T-helper 9 cell (primary cell): ENCODE data around the gene FAM240A.

Experiments
- DNase-seq: peaks from one replicate; pipeline ENCODE4 v3.0.0-alpha.2; 2020

Gene FAM240A

GRCh38 chr3:46664188-46664970 is 52.1 kb downstream of the FAM240A start:
- DNase-seq = no peak

GRCh38 chr3:46664971-46665762 is 52.8 kb downstream of the FAM240A start:
- no peak for DNase-seq

GRCh38 chr3:46665763-46666452 is 53.6 kb downstream of the FAM240A start:
- no peak for DNase-seq

GRCh38 chr3:46666453-46666845 is 54.1 kb downstream of the FAM240A start:
- DNase-seq = no peak

- DNase-seq = no peak
These were observed 54.8 kb downstream of the FAM240A start for GRCh38 chr3:46667061-46667621.

GRCh38 chr3:46667657-46668056 is 55.3 kb downstream of the FAM240A start:
- DNase-seq = no peak

GRCh38 chr3:46668116-46668515 is 55.8 kb downstream of the FAM240A start:
- DNase-seq = no peak

GRCh38 chr3:46668591-46668990 is 56.3 kb downstream of the FAM240A start:
- DNase-seq = no peak

- DNase-seq = no peak
These were observed 57.1 kb downstream of the FAM240A start for GRCh38 chr3:46669191-46669999.

GRCh38 chr3:46670000-46670890 is 57.9 kb downstream of the FAM240A start:
- DNase-seq = no peak

- no peak for DNase-seq
These were observed 58.6 kb downstream of the FAM240A start for GRCh38 chr3:46670891-46671427.

- DNase-seq = no peak
These were observed 59.4 kb downstream of the FAM240A start for GRCh38 chr3:46671541-46672348.

- DNase-seq = no peak
These were observed 60.0 kb downstream of the FAM240A start for GRCh38 chr3:46672349-46672695.

- DNase-seq = no peak
These were observed 61.1 kb downstream of the FAM240A start for GRCh38 chr3:46673151-46674030.

GRCh38 chr3:46674031-46674845 is 61.9 kb downstream of the FAM240A start:
- no peak for DNase-seq

GRCh38 chr3:46675426-46675825 is 63.1 kb downstream of the FAM240A start:
- no peak for DNase-seq
